ENCODE measurements around the gene MAPK7.
"Not testable (repeated sequence)": the region's sequence is repeated elsewhere in the genome, so short reads cannot be mapped to it uniquely, and the experiment has no call there.

The MAPK7 gene

DNA sequence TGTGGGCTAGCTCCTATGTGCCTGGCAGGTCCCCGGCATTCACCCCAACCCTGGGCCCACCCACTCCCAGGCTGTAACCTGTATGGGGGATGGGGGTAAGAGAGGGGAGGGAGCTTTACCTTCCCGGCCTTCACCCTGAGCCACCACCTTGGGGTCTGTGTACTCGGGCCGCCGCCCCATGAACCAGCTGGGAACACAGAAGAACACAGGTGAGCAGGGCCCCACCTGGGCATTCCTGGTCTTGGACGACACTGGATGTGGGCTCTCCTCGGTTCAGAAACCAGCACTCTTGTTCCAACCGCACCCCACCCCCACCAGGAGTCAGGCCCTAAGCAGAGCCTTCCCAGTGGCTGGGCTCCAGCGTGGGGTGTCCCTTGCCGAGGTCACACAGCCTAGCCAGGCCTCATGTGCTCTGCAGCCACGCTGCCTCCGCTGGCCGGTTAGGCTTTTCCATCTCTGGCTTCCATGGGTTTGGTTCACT, 34.6 kb upstream of the MAPK7 start:
- DNase-seq = no peak

DNA sequence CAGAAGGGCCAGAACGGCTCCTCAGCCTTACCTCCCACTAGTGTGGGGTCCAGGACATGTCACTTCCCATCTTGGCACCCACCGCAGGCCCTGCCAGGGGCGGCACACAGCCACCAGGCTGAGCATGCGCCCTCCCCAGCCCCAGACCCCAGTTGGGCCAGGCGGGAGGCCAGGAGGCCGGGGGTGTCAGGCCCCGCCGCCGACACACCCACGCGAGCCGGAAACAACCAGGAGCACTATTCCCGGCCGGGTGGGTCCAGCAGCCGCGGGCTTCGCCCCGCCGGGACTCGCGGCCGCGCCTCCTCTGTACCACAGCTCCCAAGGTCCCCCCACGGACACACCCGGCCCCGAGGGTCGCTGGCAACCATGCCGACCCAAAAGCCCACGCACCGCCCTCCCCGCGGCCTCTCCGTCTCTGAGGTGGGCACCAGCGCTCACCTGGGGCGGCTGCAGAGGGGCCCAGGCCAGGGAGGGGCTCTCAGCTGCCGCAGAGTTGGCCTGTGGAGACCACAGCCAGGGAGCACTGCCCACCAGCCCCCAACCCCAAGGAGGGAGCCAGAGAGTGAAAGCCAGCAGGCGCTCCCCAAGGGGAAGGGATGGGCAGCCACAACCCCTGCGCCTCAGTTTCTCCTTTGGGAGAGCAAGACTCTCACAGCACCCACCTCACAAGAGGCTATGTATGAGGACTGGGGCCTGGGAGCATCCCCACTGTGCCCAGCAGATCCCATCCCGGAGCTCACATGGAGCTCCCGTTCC, 33.8 kb upstream of the MAPK7 start:
- no peak for DNase-seq

DNA sequence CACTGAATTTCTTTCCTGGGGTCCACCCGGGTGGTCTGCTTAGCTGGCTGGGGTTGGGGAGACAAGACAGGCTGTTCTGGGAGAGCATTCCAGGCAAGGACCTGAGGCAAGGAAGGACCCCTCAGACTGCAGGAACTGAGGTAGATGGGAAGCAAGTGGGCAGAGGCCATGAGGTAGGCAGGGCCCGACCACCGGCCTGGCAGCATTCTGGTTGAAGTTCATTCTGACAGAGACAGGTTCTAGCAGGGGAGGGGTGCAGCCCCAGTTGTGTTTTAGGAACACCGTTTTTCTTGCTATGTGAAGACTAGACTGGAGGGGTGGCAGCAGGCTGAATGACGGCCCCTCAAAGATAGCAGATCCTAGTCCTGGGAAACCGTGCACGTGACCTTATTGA, 33.2 kb upstream of the MAPK7 start:
- no peak for DNase-seq

DNA sequence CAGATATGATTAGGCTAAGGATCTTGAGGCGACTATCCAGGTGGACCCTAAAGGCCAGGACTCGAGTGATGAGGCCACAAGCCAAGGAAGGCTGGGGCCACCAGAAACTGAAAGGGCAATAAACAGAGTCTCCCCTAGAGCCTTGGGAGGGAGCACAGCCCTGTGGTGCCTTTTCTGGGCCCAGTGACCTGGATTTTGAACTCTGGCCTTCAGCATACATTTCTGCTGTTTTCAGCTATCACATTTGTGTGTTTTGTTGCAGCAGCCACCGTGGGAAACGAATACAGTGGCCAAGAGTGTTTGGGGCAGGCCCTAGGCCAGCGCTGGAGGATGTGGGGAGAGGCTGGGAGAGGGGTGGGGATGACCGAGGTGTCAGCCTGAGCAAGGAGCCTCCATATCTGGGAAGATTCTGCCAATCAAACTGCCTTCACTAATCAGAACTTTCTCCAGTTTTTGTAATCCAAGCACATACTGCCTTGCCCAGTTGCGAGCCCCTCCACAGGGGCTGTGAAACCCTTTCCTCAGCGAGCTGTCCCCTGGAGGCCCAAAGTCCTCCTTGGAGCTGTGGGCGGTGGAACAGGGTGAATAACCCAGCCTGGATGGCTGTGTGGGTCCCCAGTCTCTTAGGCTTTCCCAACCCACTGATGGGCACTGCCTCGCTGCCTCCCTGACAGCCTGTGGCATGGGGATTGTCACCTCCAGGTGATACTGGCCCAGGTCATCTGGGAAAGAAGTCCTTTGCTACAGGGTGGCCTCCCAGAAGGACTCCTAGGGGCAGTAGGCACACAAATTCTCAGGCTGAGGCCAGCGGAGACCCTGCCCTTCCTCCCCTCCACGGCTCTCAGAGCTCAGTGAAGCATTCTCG, 32.6 kb upstream of the MAPK7 start:
- no peak for DNase-seq

DNA sequence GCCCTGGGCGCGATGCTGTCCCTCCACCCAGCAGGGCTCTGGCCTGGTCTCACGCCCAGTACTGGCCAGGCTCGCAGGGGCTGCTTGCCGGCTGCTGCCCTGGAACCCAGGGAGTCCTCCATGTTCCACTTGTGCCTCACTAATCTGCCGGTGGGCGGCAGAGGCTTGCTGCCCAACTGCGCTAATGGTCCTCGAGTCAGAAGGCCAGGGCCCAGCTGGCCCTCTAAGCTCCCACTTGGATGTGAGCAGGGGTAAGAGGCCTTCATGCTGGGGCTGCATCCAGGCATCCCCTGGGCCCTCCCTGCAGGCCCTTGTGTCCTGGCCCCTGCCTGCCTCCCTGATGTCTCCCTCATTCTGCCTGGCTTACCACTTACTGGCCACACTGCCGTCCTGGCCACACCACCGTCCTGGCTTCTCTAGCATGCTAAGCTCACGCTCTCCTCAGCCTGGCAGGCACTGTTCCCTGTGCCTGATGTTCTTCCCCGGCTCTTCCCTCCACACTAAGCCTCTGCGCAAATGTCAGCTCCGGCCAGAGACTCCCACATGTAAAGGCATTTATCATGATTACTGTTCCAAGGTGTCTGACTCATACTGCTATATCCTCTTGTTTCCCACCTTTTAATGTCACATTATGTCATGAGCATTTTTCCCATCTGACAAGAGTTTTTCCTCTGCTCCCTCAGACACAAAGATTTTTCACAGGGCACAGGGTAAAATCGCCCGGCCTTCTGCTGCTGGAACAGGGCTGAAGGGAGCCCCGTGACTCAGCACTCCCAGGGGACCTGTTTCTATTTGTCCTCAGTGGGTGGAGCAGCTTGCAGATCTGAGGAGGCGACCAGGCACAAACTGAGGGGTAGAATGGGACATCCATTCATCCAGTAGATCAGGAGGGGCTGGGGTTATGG, 31.7 kb upstream of the MAPK7 start:
- peak; percentile 22 for DNase-seq

DNA sequence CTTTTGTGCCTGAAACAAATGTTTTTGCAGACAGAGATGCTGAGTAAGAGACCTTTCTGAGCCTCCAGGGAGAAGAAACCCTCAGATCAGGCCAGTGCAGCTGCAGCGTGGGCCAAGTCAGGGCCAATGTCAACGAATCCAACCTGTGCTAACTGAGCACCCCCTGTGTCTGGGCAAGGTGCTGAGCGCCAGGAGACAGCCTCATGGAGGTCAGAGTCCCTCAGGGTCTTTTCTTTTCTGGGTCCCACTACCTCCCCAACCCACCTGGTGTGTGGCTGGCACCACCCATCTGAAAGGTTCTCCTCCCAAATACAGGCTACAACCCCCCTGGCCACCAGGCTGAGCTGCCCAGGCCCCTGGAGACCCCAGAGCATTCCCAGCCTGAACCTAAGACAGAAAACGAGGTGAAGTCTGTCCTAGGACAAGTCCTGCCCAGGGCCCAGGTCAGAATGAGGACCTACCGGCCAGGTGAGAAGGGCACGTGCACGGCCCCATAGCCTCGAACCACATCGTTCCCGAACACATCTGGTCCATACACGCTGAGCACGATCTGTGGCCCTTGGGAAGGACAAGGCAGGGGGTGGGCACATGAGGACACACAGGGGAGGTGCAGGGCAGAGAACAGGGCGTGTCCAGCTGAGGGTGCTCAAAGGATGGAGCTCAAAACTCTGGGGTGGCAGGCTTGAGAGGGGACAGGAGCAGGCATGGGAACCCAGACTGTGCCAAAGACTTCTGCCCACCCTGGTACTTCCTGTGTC, 30.8 kb upstream of the MAPK7 start:
- DNase-seq = no peak

DNA sequence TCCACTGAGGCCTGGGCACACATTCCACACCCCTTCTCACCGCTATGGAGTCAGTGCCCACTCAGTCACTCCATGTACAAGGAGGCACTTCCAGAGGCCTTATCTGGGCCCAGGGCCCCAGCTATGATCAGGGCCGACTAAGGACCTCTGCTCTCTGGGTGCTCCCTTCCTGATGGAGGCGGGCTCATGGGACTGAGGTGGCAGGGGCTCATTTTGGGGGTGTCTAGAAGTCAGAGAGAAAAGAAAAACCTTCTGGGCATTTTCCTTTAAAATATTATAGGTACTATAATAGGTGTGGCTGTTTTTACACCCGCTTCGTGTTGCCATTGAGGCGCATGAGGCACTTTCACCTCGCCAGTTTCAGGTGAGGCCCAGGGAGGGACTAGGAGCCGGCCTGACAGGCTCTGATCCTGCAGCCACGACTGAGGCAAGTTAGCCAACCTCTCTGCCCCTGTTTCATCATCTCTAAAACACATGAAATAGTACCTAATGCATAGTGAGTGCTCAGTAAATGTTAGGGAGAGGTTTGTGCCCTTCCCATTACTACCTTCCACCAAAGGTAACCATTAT, 30.1 kb upstream of the MAPK7 start:
- no peak for DNase-seq

DNA sequence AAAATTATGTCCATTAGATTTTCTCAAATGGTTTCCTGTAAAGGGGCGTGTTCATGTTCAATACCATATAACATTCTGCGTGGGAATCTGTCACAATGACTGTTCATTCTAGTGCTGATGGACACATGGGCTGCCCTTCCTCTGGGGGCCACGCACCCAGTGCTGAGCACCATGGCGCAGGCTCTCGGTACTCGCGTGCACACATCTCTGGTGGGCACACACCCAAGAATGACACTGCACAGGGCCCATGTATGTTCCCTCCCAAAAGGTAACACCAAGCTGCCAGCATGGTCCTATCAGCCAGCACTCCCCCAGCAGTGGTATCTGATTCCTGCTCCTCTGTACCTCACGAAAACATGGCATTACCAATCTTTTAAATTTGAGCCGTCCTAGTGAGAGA, 29.5 kb upstream of the MAPK7 start:
- DNase-seq = no peak

DNA sequence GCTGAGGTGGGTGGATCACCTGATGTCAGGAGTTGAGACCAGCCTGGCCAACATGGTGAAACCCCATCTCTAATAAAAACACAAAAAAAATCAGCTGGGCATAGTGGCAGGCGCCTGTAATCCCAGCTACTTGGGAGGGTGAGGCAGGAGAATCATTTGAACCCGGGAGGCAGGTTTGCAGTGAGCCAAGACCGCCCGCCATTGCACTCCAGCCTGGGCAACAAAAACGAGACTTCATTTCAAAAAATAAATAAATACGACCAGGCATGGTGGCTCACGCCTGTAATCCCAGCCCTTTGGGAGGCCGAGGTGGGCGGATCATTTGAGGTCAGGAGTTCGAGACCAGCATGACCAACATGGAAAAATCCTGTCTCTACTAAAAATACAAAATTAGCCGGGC, 24.9 kb upstream of the MAPK7 start:
- not testable (repeated sequence) for DNase-seq

DNA sequence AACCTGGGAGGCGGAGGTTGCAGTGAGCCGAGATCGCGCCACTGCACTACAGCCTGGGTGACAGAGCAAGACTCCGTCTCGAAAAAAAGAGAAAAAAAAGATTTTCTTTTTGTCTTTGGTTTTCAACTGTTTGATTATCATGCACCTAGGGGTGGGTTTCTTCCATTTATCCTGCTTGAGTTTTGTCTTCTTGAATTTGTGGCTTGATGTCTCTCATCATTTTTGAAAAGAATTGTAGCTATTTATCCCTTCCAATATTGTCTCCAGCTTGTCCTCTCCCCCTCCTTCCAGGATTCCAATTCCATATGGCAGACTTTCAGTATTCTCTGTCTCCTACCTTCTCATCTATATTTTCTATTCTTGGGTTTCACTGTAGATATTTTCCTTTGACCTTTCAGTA, 23.6 kb upstream of the MAPK7 start:
- no peak for DNase-seq

DNA sequence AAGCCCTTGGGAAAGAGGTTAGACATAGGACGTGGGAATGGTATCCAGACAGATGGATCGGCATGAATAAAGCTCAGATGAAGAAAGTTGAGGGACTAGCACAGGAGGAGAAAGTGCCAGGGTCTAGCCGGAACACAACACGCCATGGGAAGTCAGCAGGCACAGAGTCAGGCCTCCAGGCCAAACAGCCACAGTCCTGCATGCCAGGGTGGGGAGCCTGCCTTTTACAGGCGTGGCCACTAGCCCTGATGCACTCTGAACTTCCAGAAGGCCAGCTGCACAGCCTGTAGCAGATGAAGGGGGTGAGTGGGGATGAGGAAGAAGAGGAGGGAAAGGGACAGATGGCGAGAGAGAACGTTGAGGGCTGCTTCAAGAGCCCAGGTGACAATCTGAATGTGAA, 20.9 kb upstream of the MAPK7 start:
- no peak for DNase-seq

DNA sequence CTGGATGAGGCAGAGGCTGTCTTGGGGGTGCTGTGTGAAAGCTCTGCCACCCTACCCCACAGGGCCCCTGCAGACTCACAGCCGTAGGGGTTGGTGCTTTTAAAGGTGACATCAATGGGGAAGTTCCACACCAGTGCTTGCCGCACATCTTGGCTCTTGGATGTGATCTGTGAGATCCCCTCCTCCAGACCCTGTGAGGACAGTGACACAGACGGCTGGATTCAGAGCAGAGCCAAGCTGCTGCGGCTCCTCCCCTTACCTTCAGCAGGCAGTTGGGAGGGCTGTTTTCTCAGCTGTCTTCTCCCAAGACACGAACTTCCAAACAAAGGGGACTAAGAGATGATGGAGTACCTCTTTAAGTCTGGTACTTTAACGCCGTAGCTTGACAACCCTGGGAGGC, 20.5 kb upstream of the MAPK7 start:
- DNase-seq = no peak

DNA sequence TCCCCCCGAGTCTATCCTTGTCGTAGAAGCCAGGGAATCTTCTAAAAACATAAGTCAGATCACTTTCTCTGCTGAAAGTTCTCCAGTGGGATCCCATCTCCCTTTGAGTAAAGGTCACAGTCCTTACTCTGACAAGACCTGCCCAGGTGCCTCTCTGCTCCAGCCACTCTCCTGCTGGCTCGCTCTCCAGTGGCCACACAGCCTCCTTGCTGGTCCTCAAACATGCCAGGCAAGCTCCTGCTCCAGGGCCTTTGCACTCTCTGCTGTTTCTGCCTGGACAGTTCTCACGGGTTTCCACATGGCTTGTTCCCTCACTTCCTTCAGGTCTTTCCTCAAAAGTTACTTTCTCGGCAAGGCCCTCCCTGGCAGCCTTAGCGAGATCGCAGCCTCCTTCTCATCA, 19.1 kb upstream of the MAPK7 start:
- DNase-seq = no peak

DNA sequence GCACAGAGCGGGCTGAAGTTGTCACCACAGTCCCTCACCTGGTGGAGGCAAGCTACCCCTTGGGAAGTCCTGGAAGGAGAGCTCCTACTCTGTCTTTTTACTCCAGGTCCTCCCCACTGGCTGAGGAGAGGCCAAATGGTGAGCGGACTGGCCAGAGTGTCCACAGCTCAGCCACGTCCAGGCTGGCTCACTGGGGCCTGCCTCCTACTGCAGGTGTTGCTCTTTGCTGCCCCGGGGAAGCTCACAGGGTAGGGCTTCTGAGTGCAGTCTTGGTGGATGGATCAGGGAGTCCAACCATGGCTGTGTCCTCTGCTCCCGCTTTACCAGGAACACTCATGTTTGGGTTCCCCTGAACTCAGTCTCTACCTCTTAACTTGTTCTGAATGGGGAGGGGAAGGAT, 18.4 kb upstream of the MAPK7 start:
- no peak for DNase-seq

DNA sequence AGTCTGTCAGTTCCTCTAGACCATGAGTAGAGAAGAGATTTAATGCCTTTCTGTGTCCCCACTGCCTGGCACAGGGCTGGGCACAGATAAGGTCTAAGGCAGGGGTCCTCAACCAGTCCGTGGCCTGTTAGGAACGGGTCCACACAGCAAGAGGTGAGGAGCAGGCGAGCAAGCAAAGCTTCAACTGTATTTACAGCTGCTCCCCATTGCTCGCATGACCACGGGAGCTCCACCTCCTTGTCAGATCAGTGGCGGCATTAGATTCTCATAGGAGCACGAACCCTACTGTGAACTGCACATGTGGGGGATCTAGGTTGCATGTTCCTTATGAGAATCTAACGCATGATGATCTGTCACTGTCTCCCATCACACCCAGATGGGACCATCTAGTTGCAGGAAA, 17.5 kb upstream of the MAPK7 start:
- DNase-seq = no peak

DNA sequence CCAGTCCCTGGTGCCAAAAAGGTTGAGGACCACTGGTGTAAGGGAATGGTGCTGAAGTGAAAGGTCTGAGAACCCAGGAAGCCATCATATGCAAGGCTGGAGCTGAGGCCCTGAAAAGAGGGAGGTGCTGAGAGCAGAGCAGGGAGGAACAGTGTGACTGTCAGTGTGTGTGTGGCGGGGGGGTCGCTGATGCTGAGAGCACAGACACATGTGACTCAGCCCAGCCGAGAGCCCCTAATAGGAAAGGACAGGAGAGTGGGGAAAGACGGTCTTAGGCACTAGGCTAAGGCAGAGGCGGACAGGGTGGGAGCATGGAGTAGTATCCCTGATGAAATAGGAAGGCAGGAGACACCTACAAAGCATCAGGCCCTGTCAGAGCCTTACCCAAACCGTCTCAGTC, 17.0 kb upstream of the MAPK7 start:
- DNase-seq = no peak

DNA sequence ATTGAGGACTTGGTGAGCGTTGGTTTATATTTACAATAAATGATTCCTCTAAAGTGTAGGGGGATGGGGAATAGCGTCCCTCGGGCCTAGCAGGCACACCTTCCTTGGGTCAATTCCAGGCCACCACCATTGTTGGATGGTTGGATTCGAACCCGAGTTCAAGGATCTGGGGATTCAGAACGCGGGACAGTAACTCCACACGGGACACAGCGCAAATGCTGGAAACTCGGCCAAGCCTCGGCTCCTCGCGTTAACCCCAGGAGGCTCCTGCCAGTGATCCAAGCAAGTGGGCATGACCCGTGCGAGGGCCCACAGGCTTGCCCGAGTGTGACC, 16.4 kb upstream of the MAPK7 start:
- DNase-seq = no peak

DNA sequence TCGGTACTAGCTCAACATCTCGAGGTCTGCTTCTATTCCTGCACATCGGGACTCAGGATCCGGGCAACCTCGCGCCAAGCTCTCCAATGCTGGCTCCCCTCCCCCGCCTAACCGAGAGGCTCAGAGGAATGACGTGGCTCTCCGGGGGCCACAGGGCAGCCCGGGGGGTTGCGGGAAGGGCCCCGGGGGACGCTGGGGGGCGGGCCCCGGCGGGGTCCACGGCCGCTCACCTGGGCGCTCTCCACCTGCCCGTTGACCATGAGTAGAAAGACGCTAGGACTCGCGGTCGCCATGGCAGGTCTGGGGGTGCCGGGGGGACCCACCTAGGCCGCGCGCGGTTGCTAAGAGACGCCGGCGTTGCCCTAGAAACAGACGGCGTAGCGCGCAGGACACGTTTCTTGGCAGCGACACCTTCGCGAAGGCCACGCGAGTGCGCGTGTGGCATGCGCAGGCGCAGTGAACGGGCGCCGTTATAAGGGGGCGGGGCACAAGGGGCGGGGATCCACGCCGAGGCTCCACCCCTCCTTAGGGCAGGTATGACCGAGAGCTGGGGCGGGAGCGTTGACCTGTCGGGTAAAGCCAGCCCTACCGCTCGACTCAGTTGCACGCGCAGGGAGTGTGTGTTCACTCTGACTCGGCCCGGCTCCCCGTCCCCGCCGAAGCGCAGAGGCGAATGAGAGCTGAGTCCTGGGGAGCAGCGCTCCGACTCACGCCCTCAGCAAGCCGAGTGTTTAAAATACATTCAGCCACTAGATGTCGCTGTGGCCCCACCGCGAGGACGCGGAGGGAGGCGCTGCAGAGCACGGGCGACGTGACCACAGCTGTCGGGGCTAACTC, 15.8 kb upstream of the MAPK7 start, which contains the start of gene B9D1:
TSS of gene B9D1 (minus strand) at position 447 of the 837 bp plus-strand sequence. CDS start at position 293, 154 bp downstream.
- peak; percentile 84 for DNase-seq

DNA sequence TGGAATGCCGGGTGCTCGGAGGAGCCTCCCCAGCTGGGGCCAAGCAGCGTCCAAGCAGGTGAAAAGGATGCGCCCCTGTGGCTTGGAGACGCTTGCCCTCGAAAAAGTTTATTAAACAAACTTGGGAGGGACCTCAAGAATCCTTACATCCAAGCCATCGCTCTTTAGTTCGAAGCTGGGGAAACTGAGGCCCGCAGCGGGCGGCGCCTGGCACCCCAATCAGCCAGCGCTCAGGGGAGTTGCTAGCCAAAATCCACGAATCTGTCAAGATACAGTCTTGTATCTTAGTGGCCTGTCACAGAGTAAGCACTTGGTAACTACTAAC, 15.2 kb upstream of the MAPK7 start:
- DNase-seq = no peak

DNA sequence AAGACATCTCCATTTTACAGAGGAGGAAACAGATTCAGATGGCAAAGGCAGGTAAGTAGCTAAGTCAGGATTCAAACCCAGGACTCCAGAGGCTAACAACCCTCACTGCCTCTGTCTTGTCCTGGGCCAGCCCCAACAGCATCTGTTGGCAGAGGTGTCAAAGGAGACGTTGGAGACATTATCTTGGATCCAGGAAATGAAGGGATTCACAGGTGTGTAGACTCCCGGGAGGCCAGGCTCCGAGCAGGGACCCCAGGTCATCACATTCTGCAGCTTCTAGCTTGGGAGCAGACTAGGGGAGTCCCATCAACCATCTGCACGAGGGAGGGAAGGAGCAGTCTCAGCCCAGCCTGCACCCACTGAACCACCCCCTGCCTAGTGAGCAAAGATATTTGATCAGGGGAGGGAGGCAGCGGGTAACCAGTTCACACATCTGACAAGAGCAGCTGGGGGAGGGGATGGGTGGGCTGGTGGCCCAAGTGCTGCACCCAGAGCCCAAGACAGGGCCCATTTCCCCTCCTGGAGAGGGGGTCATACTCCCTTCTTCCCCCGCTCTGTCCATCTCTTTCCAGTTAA, 14.8 kb upstream of the MAPK7 start:
- DNase-seq = no peak
